ENCODE results near the gene AGAP5. TPM values are rescaled to one million over a fixed set of nuclear protein-coding genes. Genes with fewer than 3 reads are reported as not detected.

Gene AGAP5

DNA sequence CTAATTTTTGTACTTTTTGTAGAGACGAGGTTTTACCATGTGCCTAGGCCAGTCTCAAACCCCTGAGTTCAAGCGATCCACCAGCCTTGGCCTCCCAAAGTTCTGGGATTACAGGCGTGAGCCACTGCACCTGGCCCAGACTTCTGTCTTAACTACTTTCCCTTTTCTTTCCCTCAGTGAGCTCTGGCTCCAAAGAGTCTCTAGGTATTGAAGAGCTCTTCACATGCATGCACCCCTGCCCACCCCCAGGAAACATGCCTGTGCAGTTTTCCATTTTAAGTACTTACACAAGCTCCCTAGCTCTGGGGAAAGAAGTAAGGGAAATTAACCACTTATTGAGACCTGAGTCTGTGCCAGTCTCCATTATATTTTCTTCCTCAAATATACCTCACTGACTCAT is 58.6 kb downstream of the AGAP5 start:
- no peak overlapping the region for H3K9ac ChIP-seq (ENCODE audit: low read depth, low read length)
- H3K4me3 ChIP-seq (ENCODE audit: low read length) = no peak overlapping the region
- no peak overlapping the region for H3K4me2 ChIP-seq (ENCODE audit: low read length)
- H3K36me3 ChIP-seq (ENCODE audit: insufficient read depth, low read length) = no peaks in the 10 kb centered on the region
- peaks cover 5% of the 10 kb centered on the region for H3K4me1 ChIP-seq (ENCODE audit: control insufficient read depth, insufficient read depth, low read length)
- H3K27me3 ChIP-seq (ENCODE audit: control insufficient read depth, insufficient read depth, low read length) = peaks cover 9% of the 10 kb centered on the region
- no peaks in the 10 kb centered on the region for H3K9me3 ChIP-seq (replicated peaks; ENCODE audit: low read length)

DNA sequence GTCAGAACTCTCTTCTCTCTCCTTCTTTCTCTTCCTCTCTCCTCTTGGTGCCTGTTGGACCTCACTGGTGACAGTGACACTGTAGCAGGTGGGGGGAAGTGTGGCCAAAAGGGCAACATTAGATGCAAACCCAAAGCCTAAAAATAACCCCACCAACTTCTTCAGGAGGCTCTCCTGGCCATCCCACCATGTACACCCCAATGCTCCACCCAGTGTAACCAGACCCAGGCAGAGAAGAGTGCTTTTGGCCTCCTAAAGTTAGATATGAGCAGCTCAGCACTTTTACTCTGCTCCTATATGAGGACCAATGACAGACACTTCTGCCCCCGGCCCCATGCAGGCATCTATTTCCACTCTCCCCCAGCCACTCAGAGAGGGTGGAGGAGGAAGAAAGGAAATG is 62.1 kb downstream of the AGAP5 start:
- Histone ChIP-seq H3K4me2 (ENCODE audit: low read length) (no peak overlapping the region), H3K4me1 (ENCODE audit: control insufficient read depth, insufficient read depth, low read length) (peaks cover 6% of the 10 kb centered on the region), H3K4me3 (ENCODE audit: low read length) (no peak overlapping the region), H3K9me3 (replicated peaks; ENCODE audit: low read length) (no peaks in the 10 kb centered on the region), H3K36me3 (ENCODE audit: insufficient read depth, low read length) (no peaks in the 10 kb centered on the region), H3K9ac (ENCODE audit: low read depth, low read length) (no peak overlapping the region), H3K27me3 (ENCODE audit: control insufficient read depth, insufficient read depth, low read length) (peaks cover 4% of the 10 kb centered on the region)

DNA sequence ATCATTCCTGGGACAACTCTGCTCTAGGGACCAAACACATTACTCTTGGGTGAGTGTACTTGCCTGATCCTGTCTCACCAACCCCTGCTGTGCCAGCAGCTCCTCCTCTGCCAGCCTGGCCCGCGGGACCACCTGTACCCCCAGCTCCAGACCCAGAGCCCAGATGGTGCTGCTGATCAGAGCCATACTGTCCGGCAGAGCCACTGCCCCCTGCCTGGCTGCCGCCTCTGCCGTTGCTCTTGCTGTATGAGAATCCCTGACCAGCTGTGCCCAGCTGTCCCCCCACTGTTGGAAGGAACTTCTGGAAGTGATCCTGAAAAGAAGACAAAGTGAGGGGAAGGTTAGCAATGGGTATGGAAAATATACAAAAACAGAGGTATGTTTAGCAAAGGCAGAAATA is 63.5 kb downstream of the AGAP5 start:
- no peak overlapping the region for H3K9ac ChIP-seq (ENCODE audit: low read depth, low read length)
- H3K4me3 ChIP-seq (ENCODE audit: low read length) = no peak overlapping the region
- no peaks in the 10 kb centered on the region for H3K27me3 ChIP-seq (ENCODE audit: control insufficient read depth, insufficient read depth, low read length)
- no peaks in the 10 kb centered on the region for H3K36me3 ChIP-seq (ENCODE audit: insufficient read depth, low read length)
- no peaks in the 10 kb centered on the region for H3K9me3 ChIP-seq (replicated peaks; ENCODE audit: low read length)
- no peak overlapping the region for H3K4me2 ChIP-seq (ENCODE audit: low read length)
- peaks cover 6% of the 10 kb centered on the region for H3K4me1 ChIP-seq (ENCODE audit: control insufficient read depth, insufficient read depth, low read length)

DNA sequence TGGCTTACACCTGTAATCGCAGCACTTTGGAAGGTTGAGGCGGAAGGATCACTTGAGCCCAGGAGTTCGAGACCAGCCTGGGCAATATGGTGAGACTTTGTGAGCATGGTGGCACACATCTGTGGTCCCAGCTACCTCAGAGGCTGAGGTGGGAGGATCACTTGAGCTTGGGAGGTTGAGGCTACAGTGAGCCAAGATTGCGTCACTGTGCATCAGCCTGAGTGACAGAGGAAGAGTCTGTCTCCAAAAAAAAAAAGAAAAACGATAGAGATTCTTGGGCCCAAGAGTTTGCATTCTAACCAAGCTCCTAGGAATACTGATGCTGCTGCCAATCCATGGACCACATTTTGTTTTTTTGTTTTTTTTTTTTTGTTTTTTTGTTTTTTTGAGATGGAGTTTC is 68.7 kb downstream of the AGAP5 start:
- peaks cover 4% of the 10 kb centered on the region for H3K4me1 ChIP-seq (ENCODE audit: control insufficient read depth, insufficient read depth, low read length)
- no peak overlapping the region for H3K9ac ChIP-seq (ENCODE audit: low read depth, low read length)
- H3K27me3 ChIP-seq (ENCODE audit: control insufficient read depth, insufficient read depth, low read length) = no peaks in the 10 kb centered on the region
- no peaks in the 10 kb centered on the region for H3K36me3 ChIP-seq (ENCODE audit: insufficient read depth, low read length)
- no peak overlapping the region for H3K4me3 ChIP-seq (ENCODE audit: low read length)
- no peak overlapping the region for H3K4me2 ChIP-seq (ENCODE audit: low read length)
- no peaks in the 10 kb centered on the region for H3K9me3 ChIP-seq (replicated peaks; ENCODE audit: low read length)

DNA sequence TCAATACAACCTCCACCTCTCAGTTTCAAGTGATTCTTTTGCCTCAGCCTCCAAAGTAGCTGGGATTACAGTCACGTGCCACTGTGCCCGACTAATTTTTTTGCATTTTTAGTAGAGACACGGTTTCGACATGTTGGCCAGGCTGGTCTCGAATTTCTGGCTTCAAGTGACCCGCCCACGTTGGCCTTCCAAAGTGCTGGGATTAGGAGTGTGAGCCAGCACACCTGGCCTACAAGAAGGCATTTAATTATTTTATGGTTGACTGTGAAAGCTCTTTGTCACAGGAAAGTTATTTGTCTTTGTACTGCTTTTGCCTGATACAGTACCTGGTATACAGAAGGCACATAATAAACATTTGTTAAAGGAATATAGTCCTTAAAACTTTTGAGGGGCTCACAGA is 69.5 kb downstream of the AGAP5 start:
- H3K9ac ChIP-seq (ENCODE audit: low read depth, low read length) = no peak overlapping the region
- H3K9me3 ChIP-seq (replicated peaks; ENCODE audit: low read length) = no peaks in the 10 kb centered on the region
- H3K36me3 ChIP-seq (ENCODE audit: insufficient read depth, low read length) = no peaks in the 10 kb centered on the region
- H3K4me3 ChIP-seq (ENCODE audit: low read length) = no peak overlapping the region
- no peaks in the 10 kb centered on the region for H3K27me3 ChIP-seq (ENCODE audit: control insufficient read depth, insufficient read depth, low read length)
- peaks cover 4% of the 10 kb centered on the region for H3K4me1 ChIP-seq (ENCODE audit: control insufficient read depth, insufficient read depth, low read length)
- H3K4me2 ChIP-seq (ENCODE audit: low read length) = no peak overlapping the region

DNA sequence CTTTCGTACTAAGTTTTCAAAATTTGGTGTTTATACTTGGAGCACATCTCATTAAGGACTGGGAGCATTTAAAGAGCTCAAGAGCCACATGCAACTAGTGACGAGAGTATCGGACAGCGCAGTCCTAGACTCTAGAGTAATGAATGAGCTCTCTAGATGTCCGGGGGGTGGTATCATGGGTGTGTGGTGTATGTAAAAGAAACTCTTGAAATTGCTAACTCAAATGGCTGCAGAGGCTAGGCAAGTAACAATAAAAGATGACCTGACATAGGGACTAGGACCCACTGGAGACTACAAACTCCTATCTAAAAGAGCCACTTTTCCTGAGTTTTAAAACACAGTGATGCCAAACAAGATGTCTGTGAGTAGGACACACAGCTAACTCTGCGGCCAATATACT is 70.6 kb downstream of the AGAP5 start:
- no peaks in the 10 kb centered on the region for H3K36me3 ChIP-seq (ENCODE audit: insufficient read depth, low read length)
- H3K4me1 ChIP-seq (ENCODE audit: control insufficient read depth, insufficient read depth, low read length) = peaks cover 4% of the 10 kb centered on the region
- no peak overlapping the region for H3K9ac ChIP-seq (ENCODE audit: low read depth, low read length)
- no peak overlapping the region for H3K4me3 ChIP-seq (ENCODE audit: low read length)
- no peaks in the 10 kb centered on the region for H3K27me3 ChIP-seq (ENCODE audit: control insufficient read depth, insufficient read depth, low read length)
- no peak overlapping the region for H3K4me2 ChIP-seq (ENCODE audit: low read length)
- H3K9me3 ChIP-seq (replicated peaks; ENCODE audit: low read length) = no peaks in the 10 kb centered on the region

DNA sequence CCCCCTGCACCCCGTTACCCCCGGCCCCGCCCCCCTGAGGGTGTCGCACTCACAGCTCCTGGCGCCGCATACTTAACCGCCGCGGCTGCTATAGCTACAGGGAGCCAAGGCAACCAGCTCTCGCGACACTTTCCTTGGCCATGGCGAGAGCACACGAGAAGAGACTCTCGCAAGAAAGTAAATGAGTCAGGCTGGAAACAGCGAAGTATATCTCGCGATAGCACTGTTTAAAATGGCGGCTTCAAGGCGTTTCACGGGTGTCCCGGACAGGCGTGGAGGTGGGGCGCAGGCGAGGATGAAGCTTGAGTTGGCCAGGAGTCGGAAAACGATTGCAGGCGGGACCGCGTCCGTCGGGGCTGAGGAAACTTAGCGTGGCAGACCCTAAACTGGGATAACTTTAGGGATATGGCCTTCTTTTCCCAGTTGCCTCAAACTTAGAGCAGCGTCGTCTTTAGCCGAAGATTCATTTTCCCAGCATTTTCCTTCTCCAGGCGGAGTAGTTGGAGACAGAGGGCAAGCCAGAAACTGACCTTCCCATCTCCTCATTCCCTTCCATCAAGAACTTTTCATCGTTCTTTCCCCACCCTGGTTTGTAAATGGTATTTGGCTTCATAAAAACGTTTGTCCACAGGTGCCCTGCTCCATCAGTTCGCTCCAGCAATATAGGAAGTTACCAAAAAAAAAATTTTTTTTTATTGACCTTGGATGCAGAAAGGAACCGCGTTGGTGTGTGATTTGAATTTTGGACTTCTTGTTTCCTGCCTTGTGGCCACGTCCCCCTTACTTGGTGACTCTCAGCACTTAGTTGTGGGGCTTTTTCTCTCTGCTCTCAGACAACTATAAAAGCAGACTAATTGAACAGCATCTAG is 71.8 kb downstream of the AGAP5 start:
- Histone ChIP-seq H3K36me3 (ENCODE audit: insufficient read depth, low read length) (no peaks in the 10 kb centered on the region), H3K27me3 (ENCODE audit: control insufficient read depth, insufficient read depth, low read length) (no peaks in the 10 kb centered on the region), H3K9ac (ENCODE audit: low read depth, low read length) (peak overlapping the region; percentile 93), H3K4me1 (ENCODE audit: control insufficient read depth, insufficient read depth, low read length) (peaks cover 4% of the 10 kb centered on the region), H3K4me3 (ENCODE audit: low read length) (peak overlapping the region; percentile 79), H3K4me2 (ENCODE audit: low read length) (peak overlapping the region; percentile 95), H3K9me3 (replicated peaks; ENCODE audit: low read length) (no peaks in the 10 kb centered on the region)

DNA sequence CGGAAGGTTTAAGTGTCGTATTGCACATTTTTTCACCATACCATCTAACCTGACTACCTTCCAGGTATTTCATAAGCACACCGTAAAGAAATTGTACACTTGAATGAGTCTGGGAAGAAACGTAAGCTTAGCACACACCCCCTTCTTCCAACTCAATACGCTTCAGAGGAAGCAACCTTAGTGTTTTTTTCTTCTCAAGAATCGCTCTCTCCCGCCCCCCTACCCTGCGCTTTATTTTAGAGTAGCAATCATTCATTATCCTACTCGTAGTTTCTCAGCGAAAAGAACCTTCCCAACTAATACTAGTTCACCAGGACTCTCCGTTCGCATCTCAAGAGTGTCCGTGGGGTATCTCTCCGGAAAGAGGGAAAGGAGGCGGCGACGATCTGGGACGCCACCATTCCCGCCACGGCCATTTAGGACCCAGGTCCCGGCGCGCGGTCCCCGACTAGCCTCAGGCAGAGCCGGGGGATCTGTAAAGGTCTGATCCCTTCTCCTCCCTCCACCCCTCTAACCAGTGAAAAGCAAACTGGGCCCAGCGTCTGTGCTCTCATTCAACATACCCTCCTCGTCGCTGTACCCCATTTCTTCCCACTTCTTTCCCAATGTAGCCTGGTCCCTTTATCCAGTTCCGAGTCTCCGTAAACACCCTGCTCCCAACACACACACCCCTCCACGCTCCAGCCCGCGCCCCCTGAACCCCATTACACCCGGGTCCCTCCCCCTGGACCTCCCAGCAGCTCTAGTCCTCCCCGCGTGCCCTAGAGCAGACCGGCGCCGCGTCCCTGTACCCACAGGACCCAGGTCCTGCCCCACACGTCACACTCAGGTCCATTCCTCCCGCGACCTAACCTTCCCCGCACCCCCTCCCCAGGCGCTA is 72.7 kb downstream of the AGAP5 start:
- Histone ChIP-seq H3K36me3 (ENCODE audit: insufficient read depth, low read length) (no peaks in the 10 kb centered on the region), H3K9me3 (replicated peaks; ENCODE audit: low read length) (no peaks in the 10 kb centered on the region), H3K4me2 (ENCODE audit: low read length) (peak overlapping the region; percentile 95), H3K4me1 (ENCODE audit: control insufficient read depth, insufficient read depth, low read length) (peaks cover 4% of the 10 kb centered on the region), H3K27me3 (ENCODE audit: control insufficient read depth, insufficient read depth, low read length) (no peaks in the 10 kb centered on the region), H3K4me3 (ENCODE audit: low read length) (peak overlapping the region; percentile 79), H3K9ac (ENCODE audit: low read depth, low read length) (peak overlapping the region; percentile 89)

Small RNAs within 50 kb of the gene (small RNA-seq; reads per million reads assigned to genes)
- gene AC022400.4 (not detected), gene RNA5SP320 (not detected)
